HepG2 (cell line): Measurements from ENCODE around the gene CSMD2.

Source experiments
- ATF7 ChIP-seq, 2 experiments: fragments of 450-650 bp in 1 of 2; sonication (generic) in 1 of 2; formaldehyde crosslinking in 1 of 2; IDR thresholded peaks; 2 replicates each; pipeline versions ENCODE4 v1.4.0 to v1.6.1; 2016 to 2020; ENCODE audit warnings: antibody characterized with exemption in 1 of 2, mild to moderate bottlenecking in 1 of 2, missing genetic modification reagents in 1 of 2
- CHD4 ChIP-seq: fragments of 200-600 bp; sonication (generic); IDR thresholded peaks from 2 replicates; pipeline ENCODE4 v1.7.0; 2017; ENCODE audit warnings: mild to moderate bottlenecking, low read length, borderline replicate concordance
- MYC ChIP-seq: sonication (generic); formaldehyde crosslinking; IDR thresholded peaks from 2 replicates; pipeline ENCODE4 v1.9.0; 2021; ENCODE audit warnings: missing genetic modification reagents, borderline replicate concordance
- TRIM24 ChIP-seq: sonication (generic); formaldehyde crosslinking; IDR thresholded peaks from 2 replicates; pipeline ENCODE4 v1.8.0; 2022; ENCODE audit warnings: mild to moderate bottlenecking, missing genetic modification reagents

DNA sequence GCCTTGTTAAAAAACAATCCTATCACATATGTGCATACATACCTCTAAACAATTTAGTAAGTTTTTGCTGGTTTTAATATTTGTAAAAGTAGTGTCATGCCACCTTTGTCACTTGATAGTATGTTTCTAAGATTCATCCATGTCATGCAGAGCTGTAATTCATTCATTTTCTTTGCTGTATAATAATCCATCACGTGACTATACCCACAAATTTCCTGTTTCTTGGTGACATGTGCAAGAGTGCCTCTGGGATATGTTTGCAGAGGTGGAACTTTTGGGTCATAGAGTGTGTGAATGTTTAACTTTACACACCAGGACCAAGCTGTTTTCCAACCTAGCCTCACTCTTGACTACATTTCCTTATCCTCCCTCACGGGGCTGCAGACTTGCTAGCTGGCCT is 629.7 kb downstream of the CSMD2 start:
- TF ChIP-seq TRIM24 (CRISPR knock-in tag) (no peak), CHD4 (no peak), ATF7 (IDR thresholded peaks at IDR 0.05) (no peak), ATF7 (CRISPR knock-in tag; IDR thresholded peaks at IDR 0.05) (no peak), MYC (CRISPR knock-in tag) (no peak)
